HEK293 (cell line): Measurements from ENCODE around the gene BLOC1S4.

Experiments used
- MYNN ChIP-seq: fragments of 450-650 bp; formaldehyde crosslinking; IDR thresholded peaks from 2 replicates; pipeline ENCODE4 v1.5.1; 2016; ENCODE audit warnings: missing biosample characterization, missing genetic modification characterization, borderline replicate concordance
- ZBTB20 ChIP-seq: fragments of 450-650 bp; formaldehyde crosslinking; IDR thresholded peaks from 2 replicates; pipeline ENCODE4 v1.5.1; 2016; ENCODE audit warnings: missing biosample characterization, missing genetic modification characterization

DNA sequence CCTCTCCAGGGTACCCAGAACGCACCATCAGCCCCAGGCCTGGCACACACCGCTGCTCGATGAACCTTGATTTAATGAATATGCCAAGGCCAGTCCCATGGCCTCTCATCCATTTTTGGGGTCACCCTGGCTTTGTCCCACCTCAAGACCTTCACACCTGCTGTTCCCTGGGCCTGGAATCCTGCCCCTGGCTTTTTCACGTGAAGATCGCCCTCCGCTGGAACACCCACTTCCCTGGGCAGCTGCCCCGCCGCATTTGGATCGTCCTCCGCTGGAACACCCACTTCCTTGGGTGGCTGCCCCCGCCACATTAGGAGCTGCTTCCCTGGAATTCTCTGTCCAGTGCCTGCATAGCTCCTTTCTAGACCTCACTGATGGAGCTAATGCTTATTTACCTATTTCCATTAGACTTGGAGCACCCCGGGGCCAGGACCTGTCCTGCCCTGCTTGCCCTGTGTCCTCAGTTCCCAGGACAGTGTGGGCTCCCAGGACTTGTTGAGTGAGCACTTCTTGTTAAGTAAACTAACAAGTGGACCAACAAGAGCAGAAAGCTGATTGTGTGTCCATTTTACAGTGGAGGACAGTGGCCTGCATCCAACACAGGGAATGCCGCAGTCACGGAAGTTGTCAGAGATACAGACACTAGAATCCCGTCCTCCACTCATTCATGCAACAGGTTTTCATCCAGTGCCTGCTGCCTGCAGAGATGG is 12.5 kb downstream of the BLOC1S4 start:
- TF ChIP-seq ZBTB20 (tag by site-specific recombination) (no peak), MYNN (no peak)
